Cerebellar cortex (tissue), 1 donor: Measurements from ENCODE around the gene SH3GL3.
A peak's percentile ranks its signal among the peaks of the same experiment; 100 is the strongest.

Source experiments
- DNase-seq: peaks from one replicate; pipeline ENCODE4 v3.0.0-alpha.2; 2015; ENCODE audit warnings: low spot score

The SH3GL3 gene

DNA sequence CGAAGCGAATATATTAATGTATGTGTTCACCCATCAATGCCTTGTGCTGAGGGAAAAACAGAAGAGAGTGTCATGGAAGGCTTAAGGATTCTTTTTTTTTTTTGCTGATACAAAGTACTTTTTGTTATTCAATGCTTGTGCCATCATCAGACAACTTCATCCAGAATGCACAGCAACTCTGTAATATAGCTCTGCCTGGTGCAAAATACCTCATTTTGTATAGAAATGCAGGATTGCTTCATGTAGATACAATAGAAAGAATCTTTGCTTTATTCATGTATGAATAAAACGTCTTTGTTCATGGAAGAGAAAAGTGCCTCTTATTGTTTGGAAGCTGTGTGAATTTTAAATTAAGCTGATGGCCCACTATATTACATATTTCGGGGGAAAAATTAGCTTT is 62.9 kb downstream of the SH3GL3 start:
- DNase-seq, result no peak

- no peak for DNase-seq
These were observed 65.3 kb downstream of the SH3GL3 start for GRCh38 chr15:83512459-83512858.

GRCh38 chr15:83514584-83514983 is 67.4 kb downstream of the SH3GL3 start:
- no peak for DNase-seq

DNA sequence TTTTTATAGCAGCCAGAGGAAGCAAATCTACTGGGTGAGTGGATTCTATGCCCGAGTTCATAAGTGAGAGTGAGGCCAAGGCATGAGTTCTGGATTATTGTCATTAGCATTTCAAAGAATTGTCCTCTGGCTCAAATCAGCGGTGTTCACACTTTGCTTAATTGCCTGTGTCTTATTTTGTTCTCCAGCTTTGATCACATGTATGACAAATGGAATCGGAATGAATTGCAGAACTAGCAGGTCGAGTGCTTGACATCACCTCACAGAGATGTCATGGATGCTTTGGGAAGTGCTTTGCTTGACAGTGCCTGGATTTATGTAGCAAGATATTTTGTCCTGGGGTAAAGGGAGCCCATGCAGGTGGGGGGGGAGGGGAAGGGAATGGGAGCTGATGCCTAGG is 68.0 kb downstream of the SH3GL3 start:
- no peak for DNase-seq

DNA sequence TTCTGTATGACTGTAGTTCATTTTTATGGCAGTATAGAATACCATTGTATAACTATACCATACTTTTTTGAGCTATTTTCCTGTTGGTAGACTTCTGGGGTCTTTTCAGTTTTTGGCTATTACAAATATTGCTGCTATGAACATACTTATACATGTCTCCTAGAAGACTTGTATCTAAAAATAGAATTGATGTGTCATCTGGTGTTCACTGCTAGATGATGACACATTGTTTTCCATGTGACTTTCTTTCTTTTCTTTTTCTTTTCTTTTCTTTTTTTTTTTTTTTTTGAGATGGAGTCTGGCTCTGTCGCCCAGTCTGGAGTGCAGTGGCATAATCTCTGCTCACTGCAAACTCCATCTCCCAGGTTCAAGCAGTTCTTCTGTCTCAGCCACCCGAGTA is 69.8 kb downstream of the SH3GL3 start:
- no peak for DNase-seq

- no peak for DNase-seq
These were observed 79.2 kb downstream of the SH3GL3 start for GRCh38 chr15:83526319-83526718.

- no peak for DNase-seq
These were observed 86.3 kb downstream of the SH3GL3 start for GRCh38 chr15:83533410-83533962.

DNA sequence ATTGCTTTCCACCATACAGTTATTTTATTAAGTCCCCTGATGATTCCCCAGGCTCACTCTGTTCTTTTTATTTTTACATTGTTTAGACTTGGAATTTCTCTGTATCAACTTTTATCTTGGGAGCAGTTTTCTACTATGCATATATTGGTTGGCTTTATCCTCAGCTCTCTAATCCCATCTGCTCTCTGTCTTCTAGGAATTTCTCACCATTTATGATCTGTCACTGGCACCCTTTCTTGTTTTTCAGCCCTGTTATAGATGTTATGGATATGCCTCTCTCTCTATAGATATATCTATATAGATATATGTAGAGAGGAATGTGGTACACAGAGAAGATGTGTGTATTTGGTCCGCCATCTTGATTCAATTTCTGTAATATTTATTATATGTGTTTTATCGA is 90.5 kb downstream of the SH3GL3 start:
- no peak for DNase-seq

GRCh38 chr15:83538682-83539081 is 91.5 kb downstream of the SH3GL3 start:
- DNase-seq, result no peak

- no peak for DNase-seq
These were observed 98.8 kb downstream of the SH3GL3 start for GRCh38 chr15:83545804-83546511.

- DNase-seq, result no peak
These were observed 99.4 kb downstream of the SH3GL3 start for GRCh38 chr15:83546512-83546888.

GRCh38 chr15:83547168-83547567 is 100.0 kb downstream of the SH3GL3 start:
- no peak for DNase-seq

DNA sequence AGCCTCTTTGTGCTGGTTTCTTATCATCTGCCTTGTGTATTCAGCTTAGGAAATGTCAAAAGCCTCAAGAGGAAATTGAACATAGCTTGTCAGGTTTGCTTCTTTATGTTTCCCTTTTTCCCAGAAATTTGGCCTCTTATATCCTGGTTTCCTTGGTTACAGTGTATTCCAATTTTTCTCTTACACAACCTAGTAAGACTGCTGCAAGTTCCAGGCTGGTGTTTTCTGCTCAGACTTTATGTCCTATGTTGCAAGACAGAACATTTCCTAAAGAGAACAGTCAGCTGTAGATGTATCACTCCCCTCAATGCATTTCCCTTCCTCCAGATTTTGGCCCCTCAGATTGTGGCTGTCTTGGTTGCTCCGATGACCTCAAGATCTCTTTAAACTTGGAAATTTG is 102.5 kb downstream of the SH3GL3 start:
- DNase-seq, result no peak

- DNase-seq, result no peak
These were observed 107.4 kb downstream of the SH3GL3 start for GRCh38 chr15:83554558-83554957.

GRCh38 chr15:83555383-83555782 is 108.2 kb downstream of the SH3GL3 start:
- no peak for DNase-seq

DNA sequence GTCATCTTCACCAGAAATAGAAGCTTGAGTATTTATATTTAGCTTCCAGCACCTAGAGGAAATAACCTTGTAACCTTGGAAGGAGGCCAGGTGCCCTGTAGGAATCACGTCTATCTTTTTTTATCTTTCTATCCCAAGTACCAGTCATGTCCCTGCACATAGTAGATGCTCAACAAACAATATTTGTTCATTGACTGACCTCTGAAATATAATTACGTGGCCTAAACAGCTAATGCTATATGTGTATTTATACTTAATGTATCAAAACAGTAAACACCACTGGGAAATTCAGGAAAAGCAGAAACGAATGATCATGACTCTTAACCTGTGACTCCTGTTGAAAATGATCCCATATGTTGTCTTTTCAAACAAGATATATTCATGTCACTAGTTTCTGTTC is 108.9 kb downstream of the SH3GL3 start:
- no peak for DNase-seq

DNA sequence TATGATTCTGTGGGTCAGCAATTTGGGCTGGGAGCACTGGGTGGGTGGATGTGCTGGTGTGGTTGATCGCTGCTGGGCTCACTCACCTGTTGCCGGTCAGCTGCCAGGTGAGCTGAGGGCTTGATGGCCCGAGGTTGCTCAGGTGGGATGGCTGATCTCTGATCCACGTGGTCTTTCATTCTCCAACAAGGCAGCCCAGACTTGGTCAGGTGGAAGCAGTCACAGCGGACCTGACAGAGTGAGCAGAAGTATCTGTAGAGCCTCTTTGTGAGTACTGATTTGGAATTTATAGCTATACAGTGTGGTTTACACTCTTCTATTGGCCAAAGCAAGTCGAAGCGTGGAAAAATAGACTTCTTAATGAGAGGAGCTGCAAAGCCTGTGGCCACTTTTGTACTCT is 109.6 kb downstream of the SH3GL3 start:
- DNase-seq, result no peak

- DNase-seq, result no peak
These were observed 111.0 kb downstream of the SH3GL3 start for GRCh38 chr15:83558146-83558545.

GRCh38 chr15:83559310-83559966 is 112.3 kb downstream of the SH3GL3 start:
- DNase-seq, result peak; percentile 85

- peak; percentile 33 for DNase-seq
These were observed 114.5 kb downstream of the SH3GL3 start for GRCh38 chr15:83561661-83562060.

- no peak for DNase-seq
These were observed 118.0 kb downstream of the SH3GL3 start for GRCh38 chr15:83565138-83565537.

- DNase-seq, result peak; percentile 57
These were observed 118.5 kb downstream of the SH3GL3 start for GRCh38 chr15:83565553-83566159.

- DNase-seq, result no peak
These were observed 120.2 kb downstream of the SH3GL3 start for GRCh38 chr15:83567318-83567717.
